Activated CD4-positive, alpha-beta T cell treated with anti-CD3 and anti-CD28 coated beads, Interleukin-10, Interleukin-2, amounts not matched to agents 100 ng/mL and 50 ng/mL, durations not matched to agents 16 hours and 8 hours (primary cell): ENCODE measurements around the gene FOSL2.

Experiments used
- DNase-seq: peaks from one replicate; pipeline ENCODE4 v3.0.0-alpha.2; 2020

FOSL2 gene

GRCh38 chr2:28435241-28435640, 42.6 kb downstream of the FOSL2 start:
- no peak for DNase-seq

- DNase-seq = no peak
Measured at GRCh38 chr2:28435814-28436351, 43.2 kb downstream of the FOSL2 start.

- no peak for DNase-seq
Measured at GRCh38 chr2:28436525-28437051, 43.9 kb downstream of the FOSL2 start.

DNA sequence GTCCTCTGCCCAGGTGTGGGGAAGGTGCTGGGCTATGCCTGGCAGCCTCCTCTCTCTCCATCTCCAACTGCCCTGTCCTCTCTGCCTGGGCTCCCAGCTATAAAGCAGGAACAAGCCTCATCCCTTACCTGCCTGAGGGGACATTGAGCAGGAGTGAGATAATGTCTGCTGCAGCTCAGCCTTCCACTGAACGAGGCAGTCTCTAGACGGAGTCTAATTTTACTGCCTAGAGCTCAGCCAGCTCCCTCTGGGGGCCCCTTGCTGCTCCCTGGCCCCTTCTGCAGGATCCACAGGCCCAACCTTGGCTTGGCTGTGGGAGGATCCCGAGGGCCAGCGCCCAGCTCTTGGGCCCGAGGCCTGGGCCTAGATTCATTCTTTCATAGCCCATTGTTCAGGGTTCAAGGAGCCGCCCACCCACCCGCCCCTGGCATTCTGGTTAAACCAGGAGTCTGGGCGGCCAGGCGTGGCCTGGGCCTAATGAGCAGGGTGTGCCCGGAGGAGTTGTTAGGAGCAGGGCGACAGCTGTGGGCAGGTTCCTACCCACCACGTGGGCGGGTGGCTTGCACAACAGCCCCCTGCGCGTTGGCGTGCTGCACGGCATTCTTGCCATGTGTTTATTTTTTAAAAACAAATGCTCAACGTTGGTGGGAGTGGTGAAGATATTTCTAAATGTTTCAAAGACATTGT, 44.6 kb downstream of the FOSL2 start:
- no peak for DNase-seq

DNA sequence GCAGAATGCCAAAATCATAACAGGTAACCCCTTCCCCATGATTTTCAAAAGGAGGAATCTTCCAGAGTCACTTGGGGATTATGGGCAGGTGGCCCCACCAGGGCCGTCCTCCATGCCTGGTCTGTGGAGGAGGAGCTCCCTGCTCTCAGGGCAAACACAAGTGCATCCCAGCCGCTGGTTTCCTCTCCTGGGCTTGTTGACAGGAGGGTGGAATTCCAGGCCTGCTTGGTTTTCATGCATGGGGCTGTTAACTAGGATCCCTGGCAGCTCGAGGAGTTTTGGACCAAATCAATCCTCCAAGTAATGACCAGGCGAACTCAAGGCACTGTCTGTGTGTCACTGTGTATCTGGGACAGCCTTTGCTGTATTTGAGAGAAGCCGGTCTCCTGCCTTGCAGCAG, 45.3 kb downstream of the FOSL2 start:
- DNase-seq = no peak

GRCh38 chr2:28438532-28439063, 45.9 kb downstream of the FOSL2 start:
- no peak for DNase-seq

- no peak for DNase-seq
Measured at GRCh38 chr2:28439127-28439526, 46.5 kb downstream of the FOSL2 start.

- DNase-seq = no peak
Measured at GRCh38 chr2:28439763-28440162, 47.1 kb downstream of the FOSL2 start.

DNA sequence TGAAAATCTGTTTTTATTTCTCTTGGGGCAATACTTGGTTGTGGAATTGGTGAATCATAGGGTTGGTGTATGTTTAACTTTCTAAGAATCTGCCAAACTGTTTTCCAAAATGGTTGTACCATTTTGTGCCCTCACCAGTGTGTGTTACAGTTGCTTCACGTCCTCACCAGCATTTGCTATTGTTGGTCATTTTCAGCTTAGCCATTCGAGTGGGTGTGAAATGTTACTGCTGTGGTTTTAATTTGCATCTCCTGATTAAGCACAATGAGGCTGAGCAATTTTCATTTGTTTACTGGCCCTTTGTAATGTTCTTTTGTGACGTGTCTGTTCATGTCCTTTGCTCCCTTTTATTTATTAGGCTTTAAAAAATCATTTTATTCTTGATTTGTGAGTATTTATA, 49.7 kb downstream of the FOSL2 start:
- DNase-seq = no peak

- no peak for DNase-seq
Measured at GRCh38 chr2:28444956-28445355, 52.3 kb downstream of the FOSL2 start.

- peak; percentile 83 for DNase-seq
Measured at GRCh38 chr2:28445448-28446258, 53.0 kb downstream of the FOSL2 start.

DNA sequence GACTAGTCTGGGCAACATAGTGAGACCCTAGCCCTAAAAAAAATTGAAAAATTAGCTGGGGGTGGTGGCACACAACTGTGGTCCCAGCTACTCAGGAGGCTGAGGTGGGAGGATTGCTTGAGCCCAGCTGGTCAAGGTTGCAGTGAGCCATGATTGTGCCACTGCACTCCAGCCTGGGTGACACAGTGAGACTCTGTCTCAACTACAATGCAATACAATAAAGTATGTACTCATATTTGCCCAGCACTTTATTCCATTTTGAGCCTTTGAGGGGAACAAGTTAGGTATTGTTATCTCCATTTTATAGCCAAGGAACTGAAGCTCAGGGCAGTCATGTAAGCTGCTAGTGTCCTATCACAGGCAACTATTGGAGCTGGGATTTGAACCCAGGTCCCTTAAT, 53.9 kb downstream of the FOSL2 start:
- no peak for DNase-seq

DNA sequence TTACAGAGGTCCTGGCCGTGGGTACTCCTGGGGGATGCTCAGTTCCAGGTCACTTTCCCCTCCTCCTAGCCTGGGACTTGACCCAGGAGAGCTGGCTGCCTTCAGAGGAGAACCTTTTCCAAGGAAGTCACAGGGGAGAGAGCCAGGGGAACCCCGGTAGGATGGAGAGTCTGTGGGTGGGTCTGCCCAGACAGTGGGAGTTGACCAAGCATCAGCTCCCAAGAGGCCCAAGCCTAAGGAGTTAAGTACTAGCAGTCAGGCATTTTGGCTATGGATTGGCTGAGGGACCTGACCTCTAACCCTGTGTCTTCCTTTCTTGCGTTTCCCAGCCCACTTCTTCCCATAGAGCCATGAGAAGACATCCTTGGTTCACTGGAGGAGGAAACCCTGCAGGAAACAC, 54.4 kb downstream of the FOSL2 start:
- DNase-seq = no peak

GRCh38 chr2:28447943-28448792, 55.5 kb downstream of the FOSL2 start:
- DNase-seq = peak; percentile 72

- DNase-seq = no peak
Measured at GRCh38 chr2:28448793-28449100, 56.1 kb downstream of the FOSL2 start.

DNA sequence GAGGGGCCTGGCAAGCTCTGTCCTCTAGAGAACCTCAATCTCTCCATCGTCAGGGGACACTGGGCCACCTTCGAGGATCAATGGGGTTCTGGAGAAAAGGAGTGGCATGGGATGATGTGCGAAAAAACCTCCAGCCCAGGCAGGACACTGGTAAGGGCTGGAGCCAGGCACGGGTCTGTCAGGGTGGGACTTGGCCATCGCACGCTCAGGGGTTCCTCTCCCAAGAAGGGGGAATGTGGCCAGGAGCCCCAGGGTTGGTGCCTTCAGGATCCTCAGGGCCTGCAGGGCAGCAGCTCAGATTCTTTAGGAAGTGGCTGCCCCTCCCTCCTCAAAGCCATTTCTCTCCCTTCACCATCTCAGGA, 56.4 kb downstream of the FOSL2 start:
- no peak for DNase-seq

GRCh38 chr2:28449488-28450395, 57.1 kb downstream of the FOSL2 start:
- DNase-seq = peak; percentile 94

DNA sequence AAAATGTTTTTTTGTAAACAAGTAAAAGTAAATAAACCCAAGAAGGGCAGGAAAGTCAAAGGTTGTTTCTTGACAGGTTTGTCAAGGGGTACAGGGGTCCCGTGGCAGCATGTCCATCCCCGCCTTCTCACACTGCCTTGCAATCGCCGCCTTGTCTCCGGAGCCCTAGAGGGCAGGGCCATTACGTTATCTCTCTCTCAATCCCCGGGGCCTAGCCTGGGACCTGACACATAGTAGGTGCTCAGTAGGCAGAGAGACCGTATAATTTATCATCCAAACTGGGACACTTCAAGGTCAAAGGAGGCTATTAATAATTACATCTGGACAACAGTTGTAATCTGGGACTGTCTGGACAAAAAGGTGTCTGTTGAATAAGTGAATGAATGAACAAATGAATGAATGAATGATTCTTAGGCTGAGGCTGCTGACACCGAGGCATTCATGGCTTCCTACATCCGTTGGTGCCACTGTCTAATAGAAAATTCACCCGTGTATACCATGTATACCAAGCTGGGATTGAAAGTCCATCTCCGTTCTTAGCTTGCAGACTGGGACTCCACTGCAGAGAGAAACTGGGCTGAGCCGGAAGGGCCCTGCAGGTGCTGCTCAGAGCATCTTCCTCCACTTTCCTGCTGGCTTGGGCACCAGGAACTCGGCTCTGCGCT, 58.4 kb downstream of the FOSL2 start:
- no peak for DNase-seq

DNA sequence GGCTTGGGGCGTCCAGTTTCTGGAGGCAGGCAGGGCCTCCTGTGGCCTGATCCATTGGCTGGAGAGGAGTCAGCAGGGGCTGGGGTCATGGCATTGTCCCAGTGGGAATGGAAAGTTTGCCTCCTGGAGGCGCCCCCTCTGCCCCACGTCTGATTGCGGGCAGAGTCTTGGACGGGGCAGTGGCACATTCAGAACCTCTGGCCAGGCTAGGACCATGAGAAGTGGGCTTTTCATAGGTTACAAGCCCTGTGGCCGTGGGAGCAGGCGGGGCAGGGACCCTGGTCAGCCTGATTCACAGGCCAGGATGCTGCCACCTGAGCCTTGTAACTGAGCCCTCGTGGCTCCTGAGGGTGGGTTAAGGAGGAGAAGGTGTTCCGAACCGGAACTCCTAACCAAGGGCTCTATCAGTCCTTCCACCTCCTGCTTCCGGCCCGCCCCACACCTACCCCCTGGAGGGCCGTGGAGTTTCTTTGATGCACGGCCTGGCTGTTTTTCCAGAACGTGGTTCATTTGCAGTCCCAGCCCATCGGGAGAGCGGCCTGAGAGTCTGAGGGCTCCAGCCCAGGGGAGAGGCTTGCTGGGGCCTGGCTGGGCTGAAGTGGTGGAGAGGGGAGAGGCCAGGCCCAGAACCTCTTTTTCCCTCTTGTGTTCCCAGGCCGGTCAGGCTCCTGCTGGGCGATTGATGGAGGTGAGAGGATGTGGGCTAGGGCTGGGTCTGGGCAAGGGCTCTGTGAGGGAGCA, 59.3 kb downstream of the FOSL2 start:
- DNase-seq = no peak

GRCh38 chr2:28452534-28453081, 60.0 kb downstream of the FOSL2 start:
- peak; percentile 84 for DNase-seq
